Peyer's patch (tissue), 4 donors: ENCODE measurements around the gene CEP290.

Experiments
- POLR2A ChIP-seq, 2 donors: fragments of 450-650 bp; IDR thresholded peaks; one replicate each; pipeline ENCODE4 v1.5.1; 2017; ENCODE audit warnings: antibody characterized with exemption in 2 of 2, mild to moderate bottlenecking in 2 of 2, moderate library complexity in 2 of 2
- TF ChIP-seq, protein P1 (sequence below), 6 experiments: fragments of 450-650 bp in 4 of 6; fragments of 200-600 bp in 2 of 6; sonication (generic) in 1 of 6; IDR thresholded peaks; one replicate each; pipeline ENCODE4 v1.5.1; 2017 to 2019; ENCODE audit warnings: antibody characterized with exemption in 6 of 6, mild to moderate bottlenecking in 3 of 6, moderate library complexity in 1 of 6

DNA sequence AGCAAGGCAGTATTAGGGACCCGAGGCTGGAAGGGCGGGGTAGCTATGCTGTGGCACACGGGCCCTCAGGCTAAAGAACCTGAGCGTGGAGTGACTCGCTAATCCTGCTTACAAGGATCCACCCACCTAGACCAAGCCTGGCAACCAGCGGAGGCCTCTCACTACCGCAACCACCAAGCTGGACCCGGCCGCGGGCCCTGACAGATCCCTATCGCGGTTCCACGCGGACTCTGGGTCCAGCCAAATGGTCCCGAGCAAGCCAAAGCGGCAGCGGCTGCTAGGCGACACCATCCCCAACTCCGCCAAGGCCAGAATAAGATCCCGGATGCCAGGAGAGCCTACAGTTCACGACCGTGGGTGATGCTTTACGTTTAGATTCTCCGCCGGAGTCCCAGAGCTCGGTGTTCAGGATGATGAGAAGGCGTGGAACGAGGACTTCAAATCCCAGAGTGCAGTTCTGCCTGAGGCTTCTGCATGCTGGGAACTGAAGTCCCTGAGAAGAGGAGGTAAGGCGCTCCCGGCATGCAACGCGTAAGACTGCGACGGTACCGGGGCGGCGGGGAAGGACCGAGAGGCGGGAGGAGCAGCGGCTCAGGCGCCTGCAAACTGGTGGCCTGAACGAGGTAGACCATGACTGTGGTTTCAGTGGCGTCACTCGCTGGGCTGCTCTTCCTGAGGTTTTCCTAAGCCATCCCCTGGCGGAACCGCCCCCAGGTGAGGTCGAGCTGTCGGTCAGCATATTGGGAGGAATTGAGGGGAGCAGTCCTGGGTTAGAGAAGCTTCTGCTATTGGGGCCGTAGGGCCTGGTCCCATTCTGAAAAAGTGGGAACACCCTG is at the start of gene CEP290, which contains the start of gene TMTC3:
- TF ChIP-seq, protein P1, sequence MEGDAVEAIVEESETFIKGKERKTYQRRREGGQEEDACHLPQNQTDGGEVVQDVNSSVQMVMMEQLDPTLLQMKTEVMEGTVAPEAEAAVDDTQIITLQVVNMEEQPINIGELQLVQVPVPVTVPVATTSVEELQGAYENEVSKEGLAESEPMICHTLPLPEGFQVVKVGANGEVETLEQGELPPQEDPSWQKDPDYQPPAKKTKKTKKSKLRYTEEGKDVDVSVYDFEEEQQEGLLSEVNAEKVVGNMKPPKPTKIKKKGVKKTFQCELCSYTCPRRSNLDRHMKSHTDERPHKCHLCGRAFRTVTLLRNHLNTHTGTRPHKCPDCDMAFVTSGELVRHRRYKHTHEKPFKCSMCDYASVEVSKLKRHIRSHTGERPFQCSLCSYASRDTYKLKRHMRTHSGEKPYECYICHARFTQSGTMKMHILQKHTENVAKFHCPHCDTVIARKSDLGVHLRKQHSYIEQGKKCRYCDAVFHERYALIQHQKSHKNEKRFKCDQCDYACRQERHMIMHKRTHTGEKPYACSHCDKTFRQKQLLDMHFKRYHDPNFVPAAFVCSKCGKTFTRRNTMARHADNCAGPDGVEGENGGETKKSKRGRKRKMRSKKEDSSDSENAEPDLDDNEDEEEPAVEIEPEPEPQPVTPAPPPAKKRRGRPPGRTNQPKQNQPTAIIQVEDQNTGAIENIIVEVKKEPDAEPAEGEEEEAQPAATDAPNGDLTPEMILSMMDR (IDR thresholded peaks at IDR 0.05), result no peak
- peak; percentile 55 to 62 for TF ChIP-seq POLR2A (IDR thresholded peaks at IDR 0.05)
